Stomach (tissue), 4 donors: ENCODE data around the gene CPLANE2.

Source experiments
- CTCF ChIP-seq, 7 experiments: fragments of 450-650 bp in 4 of 7; fragments of 200-600 bp in 3 of 7; sonication (generic) in 3 of 7; IDR thresholded peaks; one replicate each; pipeline ENCODE4 v1.5.1; 2016 to 2019; ENCODE audit warnings: antibody characterized with exemption in 7 of 7, control low read depth in 2 of 7, mild to moderate bottlenecking in 1 of 7
- EP300 ChIP-seq: sonication (generic); formaldehyde crosslinking; IDR thresholded peaks from one replicate; pipeline ENCODE4 v1.6.1; 2017; ENCODE audit warnings: antibody characterized with exemption
- POLR2A ChIP-seq, 4 donors: fragments of 450-650 bp; IDR thresholded peaks; one replicate each; pipeline ENCODE4 v1.6.1; 2016; ENCODE audit warnings: antibody characterized with exemption in 4 of 4, control low read depth in 2 of 4, mild to moderate bottlenecking in 1 of 4, moderate library complexity in 1 of 4
- POLR2AphosphoS5 ChIP-seq, 3 donors: sonication (generic); formaldehyde crosslinking; IDR thresholded peaks; one replicate each; pipeline ENCODE4 v1.6.1; 2016; ENCODE audit warnings: antibody characterized with exemption in 3 of 3

DNA sequence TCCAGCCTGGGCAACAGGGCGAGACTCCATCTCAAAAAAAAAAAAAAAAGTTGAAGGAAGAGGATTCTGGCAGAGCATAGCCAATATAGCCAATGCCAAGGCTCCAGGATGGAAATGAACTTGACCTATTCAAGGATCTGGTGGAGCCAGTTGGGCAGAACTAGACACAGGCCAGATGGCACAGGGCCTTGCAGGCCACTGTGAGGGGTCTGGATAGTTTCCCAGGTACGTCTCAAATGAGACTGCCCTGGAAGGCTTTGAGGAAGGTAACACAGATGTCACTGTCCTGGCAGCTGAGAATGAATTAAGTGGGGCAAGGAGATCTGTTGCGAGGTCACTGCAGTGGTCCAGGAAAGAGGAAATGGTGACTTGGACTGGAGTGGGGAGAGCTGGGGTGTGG lies 12.5 kb downstream of the CPLANE2 start:
- TF ChIP-seq CTCF (IDR thresholded peaks at IDR 0.05): no peak
- no peak for TF ChIP-seq POLR2AphosphoS5 (IDR thresholded peaks at IDR 0.05)
- no peak for TF ChIP-seq POLR2A (IDR thresholded peaks at IDR 0.05)
- no peak for TF ChIP-seq EP300
